IMR-90 (cell line): ENCODE measurements around the gene SPATC1L. TPM values are rescaled to one million over a fixed set of nuclear protein-coding genes. Genes with fewer than 3 reads are reported as not detected.

ENCODE experiments used
- ATAC-seq: fragments of 200-7000 bp; cut with Tn5 transposase; 2 replicates; pipeline ENCODE4 v1.9.1; 2020; ENCODE audit warnings: low read depth, mild to moderate bottlenecking, moderate library complexity
- BruUV-seq: library from RNA; stranded (reverse); fragments of 400-500 nt; replicated peaks from 2 replicates; lab custom pipeline; 2021; lab: Mats Ljungman, UMichigan
- CTCF ChIA-PET: fragments of 300-600 bp; formaldehyde crosslinking; extraction: SDS; loops from one replicate; lab custom pipeline; 2021; ENCODE audit warnings: antibody characterized with exemption; lab: Yijun Ruan, JAX
- POLR2A ChIA-PET: fragments of 300-600 bp; sonication (Branson Sonifier 250); formaldehyde crosslinking; loops from one replicate; lab custom pipeline; 2022; ENCODE audit warnings: antibody characterized with exemption; ENCODE audit not compliant: unreplicated experiment; lab: Charles Lee
- DNase-seq: peaks from one replicate; pipeline ENCODE4 v3.0.0; 2013
- H2AFZ ChIP-seq: replicated peaks from 2 replicates; pipeline ENCODE3; 2013; ENCODE audit warnings: low read length, mild to moderate bottlenecking; ENCODE audit not compliant: poor library complexity
- H2AK5ac ChIP-seq: 2 replicates; pipeline ENCODE4 v1.6.1; 2013; ENCODE audit warnings: low read depth, low read length, inconsistent platforms
- H2AK9ac ChIP-seq: replicated peaks from 2 replicates; pipeline ENCODE3; 2013; ENCODE audit warnings: mild to moderate bottlenecking, low read depth, low read length, moderate library complexity; ENCODE audit not compliant: poor library complexity
- H2BK120ac ChIP-seq: 2 replicates; pipeline ENCODE4 v1.6.1; 2013; ENCODE audit warnings: low read depth, low read length, inconsistent platforms
- H2BK15ac ChIP-seq: 3 replicates; pipeline ENCODE4 v1.6.1; 2013; ENCODE audit warnings: low read depth, low read length, inconsistent platforms
- H2BK20ac ChIP-seq: 2 replicates; pipeline ENCODE4 v1.6.1; 2013; ENCODE audit warnings: low read depth, mild to moderate bottlenecking, inconsistent platforms, low read length, moderate library complexity
- H2BK5ac ChIP-seq: 2 replicates; pipeline ENCODE4 v1.6.1; 2013; ENCODE audit warnings: mild to moderate bottlenecking, low read depth, low read length, inconsistent platforms; ENCODE audit not compliant: poor library complexity, severe bottlenecking
- H3K14ac ChIP-seq: replicated peaks from 2 replicates; pipeline ENCODE4 v1.6.1; 2013; ENCODE audit warnings: low read depth, low read length, inconsistent platforms
- H3K18ac ChIP-seq: 2 replicates; pipeline ENCODE4 v1.6.1; 2013; ENCODE audit warnings: low read depth, low read length, control low read depth
- H3K23ac ChIP-seq: 2 replicates; pipeline ENCODE4 v1.6.1; 2013; ENCODE audit warnings: low read depth, low read length, inconsistent platforms
- H3K27ac ChIP-seq: 2 replicates; pipeline ENCODE4 v1.5.1; 2013; ENCODE audit warnings: mild to moderate bottlenecking, control low read depth, low read length; ENCODE audit not compliant: insufficient read depth
- H3K27me3 ChIP-seq: 2 replicates; pipeline ENCODE4 v1.6.1; 2013; ENCODE audit warnings: low read length; ENCODE audit not compliant: control insufficient read depth, insufficient read depth
- H3K36me3 ChIP-seq: 2 replicates; pipeline ENCODE4 v1.6.1; 2013; ENCODE audit warnings: low read length, mixed read lengths; ENCODE audit not compliant: control insufficient read depth, insufficient read depth
- H3K4ac ChIP-seq: 2 replicates; pipeline ENCODE4 v1.6.1; 2013; ENCODE audit warnings: low read depth, low read length, inconsistent platforms
- H3K4me1 ChIP-seq: 2 replicates; pipeline ENCODE4 v1.6.1; 2013; ENCODE audit warnings: low read length, mixed read lengths; ENCODE audit not compliant: control insufficient read depth, insufficient read depth
- H3K4me2 ChIP-seq: 2 replicates; pipeline ENCODE4 v1.6.1; 2013; ENCODE audit warnings: low read depth, mild to moderate bottlenecking, control low read depth, low read length, moderate library complexity
- H3K4me3 ChIP-seq: 2 replicates; pipeline ENCODE4 v1.5.1; 2013; ENCODE audit warnings: low read depth, mild to moderate bottlenecking, control low read depth, low read length, moderate library complexity; ENCODE audit not compliant: insufficient read depth
- H3K56ac ChIP-seq: 2 replicates; pipeline ENCODE4 v1.6.1; 2013; ENCODE audit warnings: low read length, inconsistent platforms; ENCODE audit not compliant: insufficient read depth; ENCODE audit errors: extremely low read depth
- H3K79me1 ChIP-seq, 2 experiments: 2 replicates each; pipeline ENCODE4 v1.6.1; 2013; ENCODE audit warnings: low read length in 2 of 2, inconsistent platforms in 1 of 2, low read depth in 1 of 2
- H3K9ac ChIP-seq: 2 replicates; pipeline ENCODE4 v1.6.1; 2013; ENCODE audit warnings: low read depth, low read length, control low read depth
- H3K9me1 ChIP-seq: 2 replicates; pipeline ENCODE4 v1.6.1; 2013; ENCODE audit warnings: low read length, inconsistent platforms; ENCODE audit not compliant: insufficient read depth
- H3K9me3 ChIP-seq: 2 replicates; pipeline ENCODE4 v1.6.1; 2013; ENCODE audit warnings: low read length; ENCODE audit not compliant: control insufficient read depth, insufficient read depth
- H4K20me1 ChIP-seq: 2 replicates; pipeline ENCODE4 v1.6.1; 2013; ENCODE audit warnings: low read length, inconsistent platforms; ENCODE audit not compliant: insufficient read depth
- H4K5ac ChIP-seq: 2 replicates; pipeline ENCODE4 v1.6.1; 2013; ENCODE audit warnings: mild to moderate bottlenecking, low read depth, low read length, control low read depth
- H4K8ac ChIP-seq, 2 experiments: 2 replicates each; pipeline ENCODE4 v1.6.1; 2013; ENCODE audit warnings: low read depth in 2 of 2, low read length in 2 of 2, control low read depth in 1 of 2, inconsistent platforms in 1 of 2
- H4K91ac ChIP-seq: 2 replicates; pipeline ENCODE4 v1.6.1; 2013; ENCODE audit warnings: low read depth, low read length, inconsistent platforms; ENCODE audit not compliant: insufficient read depth
- RFX5 ChIP-seq: IDR thresholded peaks from 2 replicates; pipeline ENCODE4 v1.8.0; 2012; ENCODE audit warnings: low read depth, mild to moderate bottlenecking, low read length, moderate library complexity
- whole genome bisulfite sequencing, 2 experiments: methylation state at CpG; one replicate each; pipeline versions ENCODE4 v1.1.5 to v1.1.7; 2013; ENCODE audit warnings: missing lambda C conversion rate in 2 of 2; ENCODE audit not compliant: insufficient read length in 1 of 2; ENCODE audit errors: extremely low coverage in 2 of 2; 5-methylcytosine and 5-hydroxymethylcytosine counted together
- dilution Hi-C: fragments of 300-500 bp; cut with HindIII; formaldehyde crosslinking; loops from one replicate; pipeline ENCODE4 v1.14.3; 2018; ENCODE audit warnings: low sequenced_read_pairs; ENCODE audit not compliant: unreplicated experiment
- in situ Hi-C: fragments of 300-500 bp; cut with MboI; formaldehyde crosslinking; loops from 3 replicates; pipeline ENCODE4 v1.14.3; 2019; ENCODE audit warnings: low sequenced_read_pairs, inconsistent platforms, mixed read lengths
- intact Hi-C: fragments of 100-400 bp; cut with micrococcal nuclease; formaldehyde crosslinking; loops from 2 replicates; pipeline ENCODE4 v1.10.0; 2022
- polyA plus RNA-seq, 3 experiments: library from polyadenylated mRNA; depleted of rRNA; stranded (reverse); fragments of >200 nt; gene quantifications; 2 replicates each; pipeline ENCODE4 v1.2.3, GENCODE V29; 2012; ENCODE audit warnings: low replicate concordance in 1 of 3
- total RNA-seq: library from RNA; depleted of rRNA; stranded (reverse); fragments of >200 nt; gene quantifications from 2 replicates; pipeline ENCODE4 v1.2.3, GENCODE V29; 2012

Gene SPATC1L
- total and polyA plus RNA-seq, 2 of the 4 experiments (the other 2 are of a cell fraction), result 3.8 to 17.2 TPM

GRCh38 chr21:46168238-46168637 is 16.0 kb downstream of the SPATC1L start:
- Histone ChIP-seq H2BK5ac (no peak overlapping the region), H3K9me3 (peaks cover 1% of the 10 kb centered on the region; the same call in 1 of the 2 replicates), H3K9me1 (no peaks in the 10 kb centered on the region), H3K36me3 (peaks cover 2% of the 10 kb centered on the region), H3K4me1 (no peaks in the 10 kb centered on the region), H3K14ac (no peak overlapping the region), H4K20me1 (no peaks in the 10 kb centered on the region), H2BK20ac (no peak overlapping the region), H3K27ac (no peak overlapping the region), H3K18ac (no peak overlapping the region), H3K56ac (no peak overlapping the region), H4K91ac (no peak overlapping the region), H2AK9ac (no peak overlapping the region), H2BK15ac (no peak overlapping the region), H3K4me2 (no peak overlapping the region), H4K8ac (no peak overlapping the region), H3K27me3 (no peaks in the 10 kb centered on the region), H3K4me3 (no peak overlapping the region), H4K5ac (no peak overlapping the region), H3K79me1 (no peaks in the 10 kb centered on the region), H3K9ac (no peak overlapping the region), H3K4ac (no peak overlapping the region), H2AK5ac (no peak overlapping the region), H3K23ac (no peak overlapping the region), H2BK120ac (no peak overlapping the region), H2AFZ (no peak overlapping the region)
- CTCF ChIA-PET, result no interaction called here
- in situ Hi-C loops (no loop called here), intact Hi-C loops (no loop called here), dilution Hi-C loops (no loop called here)
- 78% methylated on average over 4 of the region's 14 CpGs; no CpG with 5 or more reads in 1 of the 2 experiments for WGBS, 2 experiments
- DNase-seq (no peak), ATAC-seq (no peak)
- POLR2A ChIA-PET, result no interaction called here
- BruUV-seq, result no TSS peak
- TF ChIP-seq RFX5, result no peak
